Left ventricle myocardium inferior (tissue), 1 donor: ENCODE data around the gene MAPK8. TPM values are rescaled to one million over a fixed set of nuclear protein-coding genes. Genes with fewer than 3 reads are reported as not detected.

ENCODE experiments used
- DNase-seq: peaks from one replicate; pipeline ENCODE4 v3.0.0-alpha.2; 2020
- H3K27ac ChIP-seq: fragments of 200-600 bp; replicated peaks from 2 replicates; pipeline ENCODE4 v1.8.0; 2021
- H3K27me3 ChIP-seq: fragments of 200-600 bp; 2 replicates; pipeline ENCODE4 v1.8.0; 2021; ENCODE audit warnings: low read depth
- H3K36me3 ChIP-seq: fragments of 200-600 bp; 2 replicates; pipeline ENCODE4 v1.8.0; 2021
- H3K4me1 ChIP-seq: fragments of 200-600 bp; 2 replicates; pipeline ENCODE4 v1.8.0; 2021
- H3K4me3 ChIP-seq: fragments of 200-600 bp; 2 replicates; pipeline ENCODE4 v1.8.0; 2021; ENCODE audit warnings: mild to moderate bottlenecking, moderate library complexity
- H3K9me3 ChIP-seq: fragments of 200-600 bp; replicated peaks from 2 replicates; pipeline ENCODE4 v1.8.0; 2021
- intact Hi-C: fragments of 100-400 bp; cut with micrococcal nuclease; formaldehyde crosslinking; loops from one replicate; pipeline ENCODE4 v1.11.0; 2022
- total RNA-seq: library from RNA; stranded (reverse); fragmentation: NEBNext Ultra II Directional; extraction: Animal tissue kit (Norgen Biotek cat#: 25700); gene quantifications from one replicate; pipeline ENCODE4 v1.2.1, GENCODE V29; 2021
- TF ChIP-seq, protein P1 (sequence below): fragments of 200-600 bp; IDR thresholded peaks from 2 replicates; pipeline ENCODE4 v1.8.0; 2021; ENCODE audit warnings: antibody characterized with exemption, mild to moderate bottlenecking, borderline replicate concordance
- donor health status: DM: no; HTN: yes; CAD: no; lungs with severe emphysema.

Gene MAPK8
- total RNA-seq, 1 donor from 2014 or later: 32.7 TPM

DNA sequence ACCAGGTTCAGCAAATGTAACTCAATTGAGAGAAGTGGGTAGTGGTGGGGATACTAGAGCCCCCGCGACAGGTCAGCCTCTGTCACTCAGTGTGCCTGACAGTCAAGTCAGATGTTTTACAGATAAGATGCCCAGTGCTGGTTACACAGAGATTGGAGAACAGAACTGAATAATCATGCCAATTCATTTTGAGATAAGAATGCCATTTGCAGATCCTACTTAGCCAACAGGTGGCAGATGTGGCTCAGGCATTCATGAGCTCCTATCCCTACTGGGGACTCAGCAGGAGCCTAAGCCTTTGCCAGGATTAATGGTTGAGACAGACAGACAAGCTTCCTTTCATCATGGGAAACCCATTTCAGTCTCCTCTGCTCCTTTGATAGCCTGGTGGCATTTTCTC, 137.8 kb downstream of the MAPK8 start:
- H3K9me3 ChIP-seq: no peaks in the 10 kb centered on the region
- no peaks in the 10 kb centered on the region for H3K36me3 ChIP-seq
- TF ChIP-seq, protein P1, sequence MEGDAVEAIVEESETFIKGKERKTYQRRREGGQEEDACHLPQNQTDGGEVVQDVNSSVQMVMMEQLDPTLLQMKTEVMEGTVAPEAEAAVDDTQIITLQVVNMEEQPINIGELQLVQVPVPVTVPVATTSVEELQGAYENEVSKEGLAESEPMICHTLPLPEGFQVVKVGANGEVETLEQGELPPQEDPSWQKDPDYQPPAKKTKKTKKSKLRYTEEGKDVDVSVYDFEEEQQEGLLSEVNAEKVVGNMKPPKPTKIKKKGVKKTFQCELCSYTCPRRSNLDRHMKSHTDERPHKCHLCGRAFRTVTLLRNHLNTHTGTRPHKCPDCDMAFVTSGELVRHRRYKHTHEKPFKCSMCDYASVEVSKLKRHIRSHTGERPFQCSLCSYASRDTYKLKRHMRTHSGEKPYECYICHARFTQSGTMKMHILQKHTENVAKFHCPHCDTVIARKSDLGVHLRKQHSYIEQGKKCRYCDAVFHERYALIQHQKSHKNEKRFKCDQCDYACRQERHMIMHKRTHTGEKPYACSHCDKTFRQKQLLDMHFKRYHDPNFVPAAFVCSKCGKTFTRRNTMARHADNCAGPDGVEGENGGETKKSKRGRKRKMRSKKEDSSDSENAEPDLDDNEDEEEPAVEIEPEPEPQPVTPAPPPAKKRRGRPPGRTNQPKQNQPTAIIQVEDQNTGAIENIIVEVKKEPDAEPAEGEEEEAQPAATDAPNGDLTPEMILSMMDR: peak; percentile 48
- no peak overlapping the region for H3K4me3 ChIP-seq
- intact Hi-C loops: no loop called here
- H3K27ac ChIP-seq: no peak overlapping the region
- H3K4me1 ChIP-seq: peaks cover 6% of the 10 kb centered on the region
- DNase-seq: no peak
- no peaks in the 10 kb centered on the region for H3K27me3 ChIP-seq

DNA sequence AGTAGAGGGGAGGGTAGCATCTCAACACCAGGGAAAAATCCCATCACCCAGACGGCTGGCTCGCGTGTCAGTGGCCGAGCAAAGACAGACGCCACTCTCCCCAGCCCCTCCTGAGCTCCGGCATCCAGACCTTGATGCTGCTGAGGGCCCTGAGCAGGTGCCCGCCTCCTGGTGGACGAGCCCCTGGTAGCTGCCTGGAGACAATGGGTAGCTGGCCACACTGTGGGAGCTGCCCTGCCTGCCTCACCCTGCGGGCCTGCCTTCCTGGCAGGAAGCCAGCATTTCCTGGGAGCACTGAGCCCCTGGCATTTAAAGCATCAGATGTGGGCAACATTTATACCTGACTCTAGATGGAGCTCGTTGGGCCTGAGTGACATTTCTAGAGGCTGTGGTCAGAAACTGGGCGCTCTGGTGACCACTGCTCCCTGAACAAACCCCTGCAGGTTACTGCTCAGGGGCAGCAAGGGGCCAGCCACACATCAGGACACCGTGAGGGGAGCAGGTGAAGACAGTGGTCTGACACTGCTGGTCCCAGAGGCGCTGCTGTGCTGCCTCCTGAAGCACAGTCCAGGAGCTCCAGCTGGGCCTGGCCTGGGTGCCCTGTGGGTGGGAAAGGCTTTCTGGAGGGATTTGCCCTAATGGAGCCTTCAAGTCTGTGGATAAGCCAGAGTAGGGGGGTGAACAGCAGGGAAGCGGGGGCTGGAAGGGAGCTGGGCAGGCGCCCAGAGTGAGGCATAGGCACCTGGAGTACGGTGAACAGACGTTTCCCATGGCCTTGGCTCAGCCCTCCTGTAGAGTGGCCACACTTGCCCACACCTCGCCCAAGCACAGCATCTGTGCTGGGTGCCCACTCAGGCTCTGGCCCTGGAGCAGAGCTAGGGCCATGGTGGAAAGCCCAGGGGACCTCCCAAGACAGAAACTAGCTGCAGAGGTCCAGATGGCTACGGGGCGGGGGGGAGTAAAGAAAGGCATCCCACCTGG, 138.7 kb downstream of the MAPK8 start:
- H3K27me3 ChIP-seq: no peaks in the 10 kb centered on the region
- DNase-seq: no peak
- no peak overlapping the region for H3K4me3 ChIP-seq
- no peak overlapping the region for H3K27ac ChIP-seq
- H3K36me3 ChIP-seq: no peaks in the 10 kb centered on the region
- intact Hi-C loops: no loop called here
- TF ChIP-seq, protein P1: no peak
- no peaks in the 10 kb centered on the region for H3K9me3 ChIP-seq
- H3K4me1 ChIP-seq: peaks cover 6% of the 10 kb centered on the region

DNA sequence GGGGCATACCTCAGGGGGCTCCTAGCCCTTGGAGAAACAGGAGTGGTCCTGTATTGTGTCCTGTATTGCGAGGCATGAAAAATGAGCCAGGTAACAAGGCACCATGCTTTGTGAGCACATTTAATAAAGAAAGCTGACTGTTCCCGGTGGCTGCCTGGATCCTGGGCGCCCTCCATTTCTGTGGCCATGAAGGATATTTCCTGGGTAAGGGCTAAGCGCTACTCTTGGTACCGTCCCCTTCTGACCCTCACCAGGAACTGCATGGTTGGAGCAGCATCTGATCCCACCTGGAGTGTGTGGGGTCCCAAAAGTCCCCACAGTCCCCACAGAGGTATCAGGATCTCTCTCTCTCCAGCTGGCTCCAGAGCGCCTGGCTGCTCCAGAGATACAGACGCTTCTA, 139.5 kb downstream of the MAPK8 start:
- Histone ChIP-seq H3K4me3 (no peak overlapping the region), H3K4me1 (peaks cover 6% of the 10 kb centered on the region), H3K27me3 (no peaks in the 10 kb centered on the region), H3K27ac (no peak overlapping the region), H3K9me3 (no peaks in the 10 kb centered on the region), H3K36me3 (no peaks in the 10 kb centered on the region)
- no peak for DNase-seq
- TF ChIP-seq, protein P1: no peak
- intact Hi-C loops: no loop called here

DNA sequence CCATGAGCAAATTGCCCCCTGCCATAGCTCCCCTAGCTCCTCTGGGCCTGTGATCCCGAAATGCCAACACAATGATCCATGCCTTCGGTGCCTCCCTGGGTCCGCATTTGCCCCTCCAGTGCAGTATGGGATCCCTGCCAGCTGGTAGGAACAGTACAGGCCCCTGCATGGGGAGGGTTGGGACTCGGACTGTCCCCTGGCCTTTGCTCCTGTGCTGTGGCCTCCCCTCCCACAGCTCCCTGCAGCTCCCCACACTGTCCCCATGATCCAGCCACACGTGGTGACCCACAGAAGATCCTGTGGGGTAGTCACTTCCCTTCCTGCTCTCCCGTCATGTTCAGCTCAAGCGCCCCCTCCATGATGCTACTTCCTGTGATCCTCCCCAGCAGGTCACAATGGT, 140.3 kb downstream of the MAPK8 start:
- H3K9me3 ChIP-seq: no peaks in the 10 kb centered on the region
- DNase-seq: no peak
- intact Hi-C loops: no loop called here
- TF ChIP-seq, protein P1: no peak
- H3K27ac ChIP-seq: no peak overlapping the region
- H3K4me3 ChIP-seq: no peak overlapping the region
- H3K4me1 ChIP-seq: peaks cover 6% of the 10 kb centered on the region
- no peaks in the 10 kb centered on the region for H3K27me3 ChIP-seq
- H3K36me3 ChIP-seq: no peaks in the 10 kb centered on the region

DNA sequence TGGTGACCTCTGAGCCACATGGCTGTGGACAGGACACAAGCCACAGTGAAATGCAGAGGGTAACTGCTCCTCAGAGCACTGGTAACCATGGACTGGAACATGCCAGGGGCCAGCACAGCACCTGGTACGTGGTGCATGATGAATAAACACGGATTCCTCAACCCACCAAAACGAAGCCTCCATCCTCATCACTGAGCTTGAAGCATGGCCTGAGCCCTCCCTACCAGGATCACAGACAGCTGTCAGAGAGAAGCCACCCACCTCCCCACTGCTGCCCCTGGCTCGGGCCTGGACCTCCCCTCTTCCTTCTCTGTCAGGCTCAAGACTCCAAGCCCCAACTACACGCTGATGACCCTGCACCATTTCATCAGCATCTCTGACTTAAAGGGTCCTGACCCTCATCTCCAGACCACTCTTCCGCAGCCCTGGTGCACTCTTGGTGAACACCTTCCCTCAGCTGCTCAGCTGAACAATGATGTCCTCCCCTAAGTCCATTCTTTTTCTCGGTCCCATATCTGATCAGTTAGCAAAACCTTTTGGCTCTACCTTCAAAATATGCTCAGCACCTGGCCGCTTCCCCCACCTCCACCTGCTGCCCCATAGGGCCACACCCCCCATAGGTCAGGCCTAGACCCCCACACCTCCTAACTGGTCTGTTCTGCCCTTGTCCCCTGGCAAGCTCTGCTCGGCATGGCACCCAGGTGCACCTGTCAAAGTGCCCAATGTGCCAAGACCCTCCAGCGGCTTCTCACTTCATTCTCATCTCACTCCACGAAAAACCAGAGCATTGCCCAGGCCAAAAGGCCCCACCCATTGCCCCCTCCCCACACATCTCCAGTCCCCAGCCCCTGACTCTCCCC, 141.1 kb downstream of the MAPK8 start:
- intact Hi-C loops: no loop called here
- TF ChIP-seq, protein P1: no peak
- Histone ChIP-seq H3K27me3 (no peaks in the 10 kb centered on the region), H3K4me1 (peaks cover 6% of the 10 kb centered on the region), H3K4me3 (no peak overlapping the region), H3K27ac (no peak overlapping the region), H3K9me3 (no peaks in the 10 kb centered on the region), H3K36me3 (no peaks in the 10 kb centered on the region)
- DNase-seq: no peak
